Mesangial cell (primary cell): Measurements from ENCODE around the gene DZANK1. TPM values are rescaled to one million over a fixed set of nuclear protein-coding genes. Genes with fewer than 3 reads are reported as not detected.

Experiments used
- total RNA-seq: library from RNA; depleted of rRNA; stranded (reverse); fragments of >200 nt; gene quantifications from 2 replicates; pipeline ENCODE4 v1.2.3, GENCODE V29; 2015

Gene DZANK1
- total RNA-seq: 0.81 and 1.5 TPM in 2 replicates

DNA sequence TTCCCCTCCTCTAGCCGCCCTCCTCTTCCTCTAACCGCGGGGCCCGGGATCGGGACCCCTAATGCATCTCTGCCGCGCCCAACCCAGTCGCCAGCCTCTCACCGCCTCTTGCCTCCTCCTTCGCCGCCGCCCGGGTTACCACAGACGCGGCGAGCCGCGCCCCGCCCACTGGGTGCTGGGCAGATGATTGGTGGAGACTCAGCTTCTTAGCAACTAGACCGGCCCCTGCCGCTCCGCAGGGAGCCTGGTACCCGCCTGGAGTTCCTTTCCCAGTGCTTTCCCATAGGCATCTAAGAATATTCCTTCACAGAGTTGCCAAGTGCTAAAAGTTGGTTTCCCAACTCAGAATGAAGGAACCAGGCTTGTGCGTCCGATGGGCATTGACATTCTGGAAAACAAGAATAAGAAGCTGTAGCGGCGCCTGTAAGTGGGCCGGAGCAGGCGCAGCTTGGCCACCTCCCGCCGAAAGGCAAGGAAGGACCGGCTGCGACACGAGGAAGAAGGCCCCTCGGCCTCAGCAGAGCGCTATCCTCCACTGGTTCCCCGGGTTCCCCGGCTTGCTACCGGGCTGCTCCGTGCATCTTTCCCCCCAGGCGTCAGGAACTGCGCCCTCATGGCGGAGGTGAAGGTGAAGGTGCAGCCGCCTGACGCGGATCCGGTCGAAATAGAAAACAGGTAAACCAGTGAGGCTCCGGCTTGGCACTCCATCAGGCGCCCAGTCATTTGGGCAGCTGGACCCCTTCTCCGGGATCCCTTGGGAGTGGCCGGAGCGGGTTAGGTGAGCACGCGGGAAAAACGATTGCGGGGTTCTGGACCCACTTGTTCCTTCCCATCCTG, at the start of gene DZANK1, which contains the start of gene POLR3F:
DZANK1 (minus strand) TSS at position 137 of the 837 bp plus-strand sequence. CDS start 1,672 bp downstream, outside the sequence.
POLR3F (plus strand) TSS at position 497 of the 837 bp plus-strand sequence; CDS start at position 614, 117 bp downstream.

GRCh38 chr20:18507218-18508191, 40.7 kb upstream of the DZANK1 start, which contains the start of gene SEC23B:
Gene SEC23B (plus strand): TSS chr20:18507940. CDS start chr20:18510836, 2,896 bp downstream.

DNA sequence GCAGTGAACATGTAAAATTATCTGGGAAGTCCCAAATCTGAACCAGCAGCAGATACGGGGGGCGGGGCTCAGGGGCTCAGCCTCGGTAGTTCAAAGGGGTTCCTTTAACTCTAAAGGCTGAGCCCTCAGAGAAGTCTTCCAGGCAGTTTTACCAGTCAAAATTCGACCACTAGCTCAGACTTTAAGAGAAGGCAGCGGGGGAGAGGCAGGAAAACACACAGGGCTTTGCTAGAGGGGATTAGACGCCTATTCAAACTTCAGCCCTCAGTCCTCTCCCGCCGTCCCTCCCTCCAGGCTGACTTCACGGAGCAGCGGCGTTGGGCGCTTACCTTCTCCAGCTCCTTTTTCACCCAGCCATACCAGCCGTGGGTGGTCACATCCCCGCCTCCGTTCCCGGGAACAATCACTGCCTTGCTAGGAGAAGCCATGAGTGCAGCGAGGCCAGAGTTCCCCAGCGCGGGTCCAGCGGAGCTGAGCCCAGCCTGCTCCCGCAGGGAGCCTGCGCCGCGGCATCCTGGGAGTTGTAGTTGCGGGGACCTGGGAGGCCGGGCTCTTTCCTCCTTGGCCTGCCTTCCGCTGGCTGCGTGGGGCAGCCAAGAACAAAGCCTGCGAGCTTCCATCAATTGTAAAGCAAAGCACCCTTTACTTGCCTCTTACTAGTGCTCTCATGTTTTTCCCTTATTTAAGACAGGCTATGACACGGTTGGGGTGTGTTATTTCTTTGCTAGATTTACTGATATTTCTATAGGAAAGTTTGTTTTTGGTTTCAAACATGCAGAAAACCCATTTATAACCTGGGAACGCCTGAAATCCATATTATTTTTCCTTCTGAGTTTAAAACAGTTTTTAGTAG, 30.1 kb upstream of the DZANK1 start, which contains the start of gene RBBP9:
RBBP9 (minus strand) TSS at position 486 of the 853 bp plus-strand sequence; CDS start at position 428, 58 bp downstream.

Other genes starting within 250 kb of the DZANK1 start
- 10.4 and 12.4 TPM in 2 replicates for gene ZNF133, start 178.5 kb downstream of the DZANK1 start, total RNA-seq
- 5.3 and 10.9 TPM in 2 replicates for gene POLR3F, start 360 bp upstream of the DZANK1 start, total RNA-seq
- gene RBBP9, start 30.2 kb upstream of the DZANK1 start, total RNA-seq: 12.4 and 16.1 TPM in 2 replicates
- gene SEC23B, start 40.9 kb upstream of the DZANK1 start, total RNA-seq: 41.1 and 44.4 TPM in 2 replicates
- 87.3 and 137 TPM in 2 replicates for gene SMIM26, start 100.4 kb upstream of the DZANK1 start, total RNA-seq
- gene DTD1, start 121.0 kb upstream of the DZANK1 start, total RNA-seq: 53.5 and 59.0 TPM in 2 replicates